ENCODE measurements around the gene ACAA1. TPM values are rescaled to one million over a fixed set of nuclear protein-coding genes. Genes with fewer than 3 reads are reported as not detected.
A peak's percentile ranks its signal among the peaks of the same experiment; 100 is the strongest.

ACAA1 gene
- total RNA-seq, 4 donors from 2014 or later: 123 to 324 (median 186) TPM

DNA sequence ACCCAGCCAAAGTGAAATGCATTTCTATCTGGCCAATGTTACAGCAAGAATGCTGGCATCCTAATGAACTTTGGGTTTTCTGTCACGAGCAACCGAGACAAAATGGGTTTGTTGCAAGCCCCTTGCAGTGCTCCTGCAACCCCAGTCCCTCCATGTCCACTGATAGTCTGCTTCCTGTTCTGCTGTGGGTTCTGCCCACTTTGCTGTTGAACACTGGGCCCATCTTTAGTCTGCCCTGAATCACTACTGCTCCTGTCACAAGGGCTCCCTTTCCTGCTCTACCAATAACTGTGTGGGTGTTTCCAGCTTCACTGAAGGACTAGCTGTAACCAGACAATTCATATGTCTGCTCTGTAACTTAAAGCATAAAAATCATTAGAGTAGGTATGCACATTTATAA lies 15.7 kb upstream of the ACAA1 start:
- no peaks in the 10 kb centered on the region for H3K4me1 ChIP-seq
- H3K27me3 ChIP-seq: no peaks in the 10 kb centered on the region
- TF ChIP-seq, protein P1, sequence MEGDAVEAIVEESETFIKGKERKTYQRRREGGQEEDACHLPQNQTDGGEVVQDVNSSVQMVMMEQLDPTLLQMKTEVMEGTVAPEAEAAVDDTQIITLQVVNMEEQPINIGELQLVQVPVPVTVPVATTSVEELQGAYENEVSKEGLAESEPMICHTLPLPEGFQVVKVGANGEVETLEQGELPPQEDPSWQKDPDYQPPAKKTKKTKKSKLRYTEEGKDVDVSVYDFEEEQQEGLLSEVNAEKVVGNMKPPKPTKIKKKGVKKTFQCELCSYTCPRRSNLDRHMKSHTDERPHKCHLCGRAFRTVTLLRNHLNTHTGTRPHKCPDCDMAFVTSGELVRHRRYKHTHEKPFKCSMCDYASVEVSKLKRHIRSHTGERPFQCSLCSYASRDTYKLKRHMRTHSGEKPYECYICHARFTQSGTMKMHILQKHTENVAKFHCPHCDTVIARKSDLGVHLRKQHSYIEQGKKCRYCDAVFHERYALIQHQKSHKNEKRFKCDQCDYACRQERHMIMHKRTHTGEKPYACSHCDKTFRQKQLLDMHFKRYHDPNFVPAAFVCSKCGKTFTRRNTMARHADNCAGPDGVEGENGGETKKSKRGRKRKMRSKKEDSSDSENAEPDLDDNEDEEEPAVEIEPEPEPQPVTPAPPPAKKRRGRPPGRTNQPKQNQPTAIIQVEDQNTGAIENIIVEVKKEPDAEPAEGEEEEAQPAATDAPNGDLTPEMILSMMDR (IDR thresholded peaks at IDR 0.05): no peak
- TF ChIP-seq POLR2A (IDR thresholded peaks at IDR 0.05): no peak
- no peak overlapping the region for H3K4me3 ChIP-seq
- no peaks in the 10 kb centered on the region for H3K36me3 ChIP-seq
- H3K27ac ChIP-seq: no peak overlapping the region
- no peaks in the 10 kb centered on the region for H3K9me3 ChIP-seq
- DNase-seq: no peak

DNA sequence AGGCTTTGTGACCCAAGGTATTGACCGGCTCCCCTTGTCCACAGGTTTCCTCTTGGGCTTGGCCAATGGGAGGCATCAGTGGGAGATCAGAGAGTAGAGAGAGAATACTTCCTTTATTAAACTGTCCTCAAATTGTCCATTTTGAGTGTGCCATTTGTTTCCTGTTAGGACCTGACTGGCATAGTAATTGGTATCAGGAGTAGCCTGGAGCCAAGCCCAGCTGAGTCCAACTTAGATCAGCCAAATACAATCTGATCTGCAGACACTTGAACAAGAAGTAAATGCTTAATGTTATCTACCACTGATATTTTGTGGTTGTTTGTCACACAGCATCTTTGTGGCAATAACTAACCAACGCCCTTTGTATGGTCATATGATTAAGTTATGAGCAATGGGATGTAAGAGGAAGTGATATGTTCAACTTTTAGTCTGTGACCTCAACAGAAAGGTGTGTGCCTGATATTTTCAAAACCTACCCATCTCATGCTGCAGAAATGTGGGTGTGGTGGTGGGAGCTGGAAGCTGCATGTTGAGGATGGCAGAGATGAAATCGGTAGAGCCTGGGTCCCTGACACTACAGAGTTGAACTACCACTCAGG lies 14.8 kb upstream of the ACAA1 start:
- H3K27ac ChIP-seq: peak overlapping the region in 1 of 4 donors; percentile 47
- H3K4me3 ChIP-seq: no peak overlapping the region
- no peaks in the 10 kb centered on the region for H3K27me3 ChIP-seq
- no peak for TF ChIP-seq POLR2A (IDR thresholded peaks at IDR 0.05)
- TF ChIP-seq, protein P1 (IDR thresholded peaks at IDR 0.05): no peak
- H3K36me3 ChIP-seq: no peaks in the 10 kb centered on the region
- no peaks in the 10 kb centered on the region for H3K4me1 ChIP-seq
- DNase-seq: peak in 1 of 3 donors; percentile 11
- H3K9me3 ChIP-seq: no peaks in the 10 kb centered on the region

DNA sequence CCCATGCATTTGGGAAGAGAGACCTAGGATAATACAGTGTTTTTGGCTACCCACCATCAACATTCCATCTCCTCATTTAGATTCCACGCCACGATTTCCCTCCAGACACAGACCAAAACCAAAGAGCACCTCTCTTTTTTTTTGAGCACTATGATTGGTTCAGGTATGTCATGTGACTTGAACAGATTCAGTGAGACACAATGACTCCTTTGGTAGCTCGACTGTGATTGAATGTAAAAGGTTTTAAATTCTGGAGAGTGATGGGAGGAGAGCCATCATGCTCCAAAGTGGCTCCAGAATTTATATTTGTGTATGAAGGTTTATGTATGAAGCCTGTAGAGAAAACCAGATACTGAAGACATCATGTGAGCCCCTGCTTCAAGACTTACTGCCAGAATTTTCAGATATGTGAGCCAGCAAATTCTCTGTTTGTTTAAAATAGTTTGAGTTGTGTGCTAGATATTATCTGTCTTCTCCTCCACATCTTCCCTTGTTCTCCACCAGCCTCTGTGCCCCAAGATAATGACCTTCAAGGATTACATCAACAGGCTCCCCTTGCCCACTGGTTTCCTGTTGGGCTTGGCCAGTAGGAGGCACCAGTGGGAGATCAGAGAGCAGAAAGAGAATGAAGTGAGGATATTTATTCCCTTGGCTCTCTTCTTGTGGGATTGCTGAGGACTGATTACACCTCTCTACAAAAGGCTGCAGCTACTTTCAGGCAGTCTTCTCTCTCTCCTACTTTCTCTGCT lies 14.0 kb upstream of the ACAA1 start:
- Histone ChIP-seq H3K4me3 (no peak overlapping the region), H3K36me3 (no peaks in the 10 kb centered on the region), H3K4me1 (no peaks in the 10 kb centered on the region), H3K9me3 (no peaks in the 10 kb centered on the region), H3K27ac (no peak overlapping the region), H3K27me3 (no peaks in the 10 kb centered on the region)
- DNase-seq: peak in 1 of 3 donors; percentile 8
- TF ChIP-seq POLR2A (IDR thresholded peaks at IDR 0.05): no peak
- TF ChIP-seq, protein P1 (IDR thresholded peaks at IDR 0.05): no peak

DNA sequence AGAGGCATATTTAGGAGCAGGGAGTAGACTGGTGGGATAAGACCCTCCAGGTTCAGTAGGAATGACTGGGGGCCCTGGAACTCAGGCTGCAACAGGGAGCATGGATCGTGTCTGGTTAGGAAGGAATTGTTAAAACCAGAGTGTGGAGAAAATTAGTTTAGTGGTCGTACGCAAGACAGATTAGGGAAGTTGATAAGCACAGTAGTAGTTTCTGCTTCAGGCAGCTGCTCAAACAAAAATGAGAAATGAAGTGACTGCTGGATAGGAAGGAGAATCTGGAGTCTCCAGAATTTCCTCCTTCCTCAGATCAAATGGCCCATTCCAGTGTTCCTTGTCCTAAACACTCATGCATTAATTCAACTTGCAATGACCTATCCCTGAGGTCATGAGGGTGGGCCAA lies 12.8 kb upstream of the ACAA1 start:
- no peak for DNase-seq
- no peak overlapping the region for H3K27ac ChIP-seq

DNA sequence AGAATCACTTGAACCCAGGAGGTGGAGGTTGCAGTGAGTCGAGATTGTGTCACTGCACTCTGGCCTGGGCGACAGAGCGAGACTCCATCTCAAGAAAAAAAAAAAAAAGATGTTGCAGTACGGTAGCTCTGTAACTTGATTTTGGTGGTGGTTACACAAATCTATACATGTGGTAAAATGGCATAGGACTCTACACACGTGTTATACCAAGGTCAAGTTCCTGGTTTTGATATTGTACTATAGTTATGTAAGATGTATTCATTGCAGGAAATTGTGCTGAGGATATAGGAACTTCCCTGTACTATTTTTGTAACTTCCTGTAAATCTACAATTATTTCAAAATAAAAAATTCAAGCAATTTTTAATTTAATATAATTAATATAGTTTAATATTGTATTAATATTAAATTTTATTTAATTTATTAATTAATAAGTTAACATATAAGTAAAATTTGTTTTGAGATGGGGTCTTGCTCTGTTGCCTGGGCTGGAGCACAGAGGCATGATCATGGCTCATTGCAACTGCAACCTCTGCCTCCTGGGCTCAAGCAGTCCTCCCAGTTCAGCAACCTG lies 11.5 kb upstream of the ACAA1 start:
- no peaks in the 10 kb centered on the region for H3K9me3 ChIP-seq
- peak in 1 of 3 donors; percentile 8 for DNase-seq
- H3K27ac ChIP-seq: no peak overlapping the region
- H3K36me3 ChIP-seq: no peaks in the 10 kb centered on the region
- no peaks in the 10 kb centered on the region for H3K4me1 ChIP-seq
- TF ChIP-seq, protein P1 (IDR thresholded peaks at IDR 0.05): no peak
- TF ChIP-seq POLR2A (IDR thresholded peaks at IDR 0.05): no peak
- H3K4me3 ChIP-seq: no peak overlapping the region
- no peaks in the 10 kb centered on the region for H3K27me3 ChIP-seq

More for the DNA sequence above, 12.8 kb upstream of the ACAA1 start:
- Histone ChIP-seq H3K4me3 (no peak overlapping the region), H3K27me3 (no peaks in the 10 kb centered on the region), H3K36me3 (no peaks in the 10 kb centered on the region), H3K4me1 (no peaks in the 10 kb centered on the region), H3K9me3 (no peaks in the 10 kb centered on the region)
- TF ChIP-seq, protein P1 (IDR thresholded peaks at IDR 0.05): no peak
